Upper lobe of left lung (tissue), 4 donors: ENCODE measurements around the gene C1QTNF9.

Source experiments
- CTCF ChIP-seq, 6 experiments: fragments of 450-650 bp in 4 of 6; fragments of 200-600 bp in 2 of 6; sonication (generic) in 2 of 6; IDR thresholded peaks; one replicate each; pipeline ENCODE4 v1.5.1; 2016 to 2019; ENCODE audit warnings: antibody characterized with exemption in 6 of 6
- POLR2A ChIP-seq, 4 donors: fragments of 450-650 bp; IDR thresholded peaks; one replicate each; pipeline ENCODE4 v1.5.1; 2016 to 2017; ENCODE audit warnings: antibody characterized with exemption in 4 of 4, mild to moderate bottlenecking in 2 of 4
- POLR2AphosphoS5 ChIP-seq, 2 donors: sonication (generic); formaldehyde crosslinking; IDR thresholded peaks; one replicate each; pipeline ENCODE4 v1.5.1; 2017; ENCODE audit warnings: antibody characterized with exemption in 2 of 2

- TF ChIP-seq CTCF (IDR thresholded peaks at IDR 0.05) (no peak), POLR2A (IDR thresholded peaks at IDR 0.05) (no peak), POLR2AphosphoS5 (IDR thresholded peaks at IDR 0.05) (no peak)
These were observed 21.6 kb upstream of the C1QTNF9 start for GRCh38 chr13:24287748-24288287.
